ENCODE measurements around the gene CRACR2A. TPM values are rescaled to one million over a fixed set of nuclear protein-coding genes. Genes with fewer than 3 reads are reported as not detected.

CRACR2A gene
- total and polyA plus RNA-seq, 2 of the 13 experiments (the other 11 are each of a cell fraction or from before 2014, with no cell fraction given): 0.09 to 0.20 TPM

- in situ Hi-C loops (cut with HindIII; ENCODE audit: extremely low pct_ligation_motif_present, low pct_unique_long_range_greater_than_20kb) (no loop called here), intact Hi-C loops (cut with micrococcal nuclease; ENCODE audit: unreplicated experiment) (loop anchor here (5.0 kb wide), 1 partner anchor 597 kb away; no protein-coding TSS in a partner anchor)
- no peaks in the 10 kb centered on the region for H4K20me1 ChIP-seq (ENCODE audit: insufficient read depth, low read length)
- TF ChIP-seq MAZ (IDR thresholded peaks at IDR 0.05; ENCODE audit: borderline replicate concordance, low read depth, low read length): no peak
- no peak for TF ChIP-seq MAZ (CRISPR knock-in tag; IDR thresholded peaks at IDR 0.05; ENCODE audit: low read depth)
- no peak for TF ChIP-seq PCBP2 (optimal IDR thresholded peaks at IDR 0.05; ENCODE audit: low read depth, low read length, poor library complexity, severe bottlenecking)
- no peak for TF ChIP-seq ZNF292 (CRISPR knock-in tag; IDR thresholded peaks at IDR 0.05; ENCODE audit: borderline replicate concordance, low read depth)
- no peak for TF ChIP-seq ZNF17 (CRISPR knock-in tag; IDR thresholded peaks at IDR 0.05)
- no peak for TF ChIP-seq ZFP90 (CRISPR knock-in tag; IDR thresholded peaks at IDR 0.05; ENCODE audit: borderline replicate concordance)
- no peak for TF ChIP-seq ZNF383 (CRISPR knock-in tag; IDR thresholded peaks at IDR 0.05; ENCODE audit: borderline replicate concordance)
- no peak for TF ChIP-seq SMC3 (IDR thresholded peaks at IDR 0.05; ENCODE audit: low read length)
- TF ChIP-seq ZNF691 (CRISPR knock-in tag; IDR thresholded peaks at IDR 0.05; ENCODE audit: borderline replicate concordance, low read depth): no peak
- no peak for TF ChIP-seq HMGA1 (CRISPR knock-in tag; conservative IDR thresholded peaks at IDR 0.05)
- no peak for TF ChIP-seq MAX (IDR thresholded peaks at IDR 0.05)
- TF ChIP-seq HOXA3 (CRISPR knock-in tag; IDR thresholded peaks at IDR 0.05): no peak
- TF ChIP-seq SATB2 (CRISPR knock-in tag; IDR thresholded peaks at IDR 0.05): no peak
- TF ChIP-seq CREBL2 (CRISPR knock-in tag; IDR thresholded peaks at IDR 0.05; ENCODE audit: borderline replicate concordance): no peak
- FAIRE-seq: no peak
- no peak overlapping the region for H3K9ac ChIP-seq (ENCODE audit: insufficient read depth, low read depth, low read length)
- no TSS peak for BruUV-seq (replicated peaks)
- WGBS (ENCODE audit: low lambda C conversion rate): 48% methylated on average over 4 of the region's 4 CpGs
- no peaks in the 10 kb centered on the region for H3K79me2 ChIP-seq (ENCODE audit: insufficient read depth, low read length)
- H3K27ac ChIP-seq (ENCODE audit: extremely low read length, insufficient read depth, low read length): no peak overlapping the region
- no peak overlapping the region for H2AFZ ChIP-seq (ENCODE audit: low read length)
- H3K4me3 ChIP-seq (replicated peaks in 1 of 3; ENCODE audit: insufficient read depth in 1 of 3, low read depth in 2 of 3, low read length in 3 of 3): no peak overlapping the region
- H3K4me1 ChIP-seq (ENCODE audit: insufficient read depth, low read length): no peaks in the 10 kb centered on the region
- H3K27me3 ChIP-seq (ENCODE audit: control insufficient read depth in 1 of 2, insufficient read depth in 2 of 2, low read length in 2 of 2): no peaks in the 10 kb centered on the region; a peak in 1 of 5 replicates
- ChIA-PET CTCF (ENCODE audit: low intra/inter-chr PET ratio, low total read pairs) (no interaction called here), POLR2A (no interaction called here)
- no peak for ATAC-seq
- H3K9me3 ChIP-seq (ENCODE audit: low read length): no peaks in the 10 kb centered on the region
- no peak for DNase-seq (ENCODE audit: low spot score)
- H3K4me2 ChIP-seq (ENCODE audit: low read depth, low read length): no peak overlapping the region
- no peaks in the 10 kb centered on the region for H3K36me3 ChIP-seq (replicated peaks in 1 of 2; ENCODE audit: control insufficient read depth in 1 of 2, insufficient read depth in 2 of 2, low read length in 2 of 2)
Measured at GRCh38 chr12:3694673-3695072, 58.2 kb downstream of the CRACR2A start.

Data from HepG2 (cell line).